Lung (tissue), 12 donors: ENCODE measurements around the gene RMI1. TPM values are rescaled to one million over a fixed set of nuclear protein-coding genes. Genes with fewer than 3 reads are reported as not detected.
A peak's percentile ranks its signal among the peaks of the same experiment; 100 is the strongest.

ENCODE experiments used
- ATAC-seq: fragments of 200-7000 bp; cut with Tn5 transposase; one replicate; pipeline ENCODE4 v1.9.1; 2020; ENCODE audit warnings: moderate number of reproducible peaks; ENCODE audit not compliant: insufficient read depth, low FRiP score
- DNase-seq, 3 donors: peaks; one replicate each; pipeline ENCODE4 v3.0.0-alpha.2; 2013 to 2017
- H3K27ac ChIP-seq, 2 donors: one replicate each; pipeline ENCODE4 v1.5.1; 2013; ENCODE audit warnings: mild to moderate bottlenecking in 2 of 2, moderate library complexity in 2 of 2, control low read depth in 1 of 2, inconsistent platforms in 1 of 2, low read depth in 1 of 2, low read length in 1 of 2
- H3K27me3 ChIP-seq, 3 donors: one replicate each; pipeline ENCODE4 v1.5.1; 2013; ENCODE audit warnings: low read length in 2 of 3; ENCODE audit not compliant: control insufficient read depth in 3 of 3, insufficient read depth in 3 of 3
- H3K36me3 ChIP-seq, 4 donors: one replicate each; pipeline ENCODE4 v1.5.1; 2013; ENCODE audit warnings: low read length in 4 of 4, mild to moderate bottlenecking in 1 of 4, moderate library complexity in 1 of 4; ENCODE audit not compliant: control insufficient read depth in 4 of 4, insufficient read depth in 4 of 4
- H3K4me1 ChIP-seq, 5 donors: one replicate each; pipeline ENCODE4 v1.5.1; 2013; ENCODE audit warnings: low read length in 5 of 5, mild to moderate bottlenecking in 2 of 5, moderate library complexity in 1 of 5; ENCODE audit not compliant: control insufficient read depth in 5 of 5, insufficient read depth in 5 of 5
- H3K4me3 ChIP-seq: one replicate; pipeline ENCODE4 v1.5.1; 2013; ENCODE audit warnings: mild to moderate bottlenecking, control low read depth, moderate library complexity
- H3K9ac ChIP-seq, 2 donors: one replicate each; pipeline ENCODE4 v1.5.1; 2013; ENCODE audit warnings: low read length in 2 of 2, control low read depth in 1 of 2; ENCODE audit not compliant: insufficient read depth in 1 of 2
- H3K9me3 ChIP-seq, 4 donors: one replicate each; pipeline ENCODE4 v1.5.1; 2013; ENCODE audit warnings: low read length in 3 of 4, mild to moderate bottlenecking in 1 of 4, moderate library complexity in 1 of 4; ENCODE audit not compliant: control insufficient read depth in 4 of 4, insufficient read depth in 3 of 4
- CTCF ChIP-seq: IDR thresholded peaks from 2 replicates; pipeline ENCODE4 v1.5.1; 2012; ENCODE audit warnings: mild to moderate bottlenecking; ENCODE audit errors: control extremely low read depth, extremely low read depth
- WGBS, 2 donors: extraction: QIAGEN DNeasy Blood & Tissue Kit; methylation state at CpG; one replicate each; pipeline ENCODE4 v1.1.7; 2013; 5-methylcytosine and 5-hydroxymethylcytosine counted together
- polyA plus RNA-seq, 2 donors: library from polyadenylated mRNA; stranded (reverse); fragments of 200-250 nt; gene quantifications; one replicate each; pipeline ENCODE4 v1.2.1, GENCODE V29; 2013
- total RNA-seq, 2 donors: library from RNA; depleted of rRNA in 1 of 2; stranded (reverse); fragments of >200 nt in 1 of 2; gene quantifications; one replicate each; pipeline ENCODE4 v1.2.1, GENCODE V29; 2014 to 2021
- donor health status: control.
- donor health status: control.
- donor health status: Bipolar disorder and iron deficiency.
- donor health status: healthy.
- donor health status: DM: yes; HTN: yes; CAD: no.

Gene RMI1
- total and polyA plus RNA-seq, 4 donors = 2.5 to 10.0 (median 5.4) TPM

- Histone ChIP-seq H3K4me1 (peaks cover 0 to 9% (median 0%) of the 10 kb centered on the region in 5 donors), H3K36me3 (peaks cover 0 to 5% (median 0%) of the 10 kb centered on the region in 4 donors), H3K4me3 (no peak overlapping the region), H3K9me3 (no peaks in the 10 kb centered on the region), H3K27ac (no peak overlapping the region), H3K9ac (no peak overlapping the region), H3K27me3 (no peaks in the 10 kb centered on the region)
- 92 to 94% methylated on average over 5 of the region's 5 CpGs for WGBS, 2 donors
- DNase-seq (no peak), ATAC-seq (no peak)
- no peak for TF ChIP-seq CTCF
Measured at GRCh38 chr9:83932851-83933250, 47.8 kb upstream of the RMI1 start.

GRCh38 chr9:83933790-83934189 is 46.8 kb upstream of the RMI1 start:
- Histone ChIP-seq H3K9ac (no peak overlapping the region), H3K27ac (no peak overlapping the region), H3K9me3 (no peaks in the 10 kb centered on the region), H3K27me3 (no peaks in the 10 kb centered on the region), H3K36me3 (peaks cover 0 to 5% (median 3%) of the 10 kb centered on the region in 4 donors), H3K4me3 (no peak overlapping the region), H3K4me1 (peaks cover 0 to 9% (median 0%) of the 10 kb centered on the region in 5 donors)
- no peak for TF ChIP-seq CTCF
- WGBS, 2 donors = 32 to 37% methylated on average over 3 of the region's 3 CpGs
- ATAC-seq (peak; percentile 40), DNase-seq (peak in 1 of 3 donors; percentile 54)

GRCh38 chr9:83934569-83935275 is 45.9 kb upstream of the RMI1 start:
- peak; percentile 46 for ATAC-seq
- 41 to 69% methylated on average over 5 of the region's 5 CpGs for WGBS, 2 donors
- H3K27ac ChIP-seq = peak overlapping the region in 1 of 2 donors; percentile 6

More at GRCh38 chr9:83934569-83935275, 45.9 kb upstream of the RMI1 start:
- no peak for DNase-seq
- TF ChIP-seq CTCF = no peak
- H3K9me3 ChIP-seq = no peaks in the 10 kb centered on the region
- peaks cover 0 to 6% (median 4%) of the 10 kb centered on the region in 4 donors for H3K36me3 ChIP-seq
- H3K27me3 ChIP-seq = no peaks in the 10 kb centered on the region
- H3K4me3 ChIP-seq = no peak overlapping the region
- no peak overlapping the region for H3K9ac ChIP-seq
- peaks cover 0 to 9% (median 0%) of the 10 kb centered on the region in 5 donors for H3K4me1 ChIP-seq
